ENCODE measurements around the gene MCOLN1.

MCOLN1 gene

GRCh38 chr19:7579182-7579581 is 56.8 kb downstream of the MCOLN1 start:
- DNase-seq: no peak

DNA sequence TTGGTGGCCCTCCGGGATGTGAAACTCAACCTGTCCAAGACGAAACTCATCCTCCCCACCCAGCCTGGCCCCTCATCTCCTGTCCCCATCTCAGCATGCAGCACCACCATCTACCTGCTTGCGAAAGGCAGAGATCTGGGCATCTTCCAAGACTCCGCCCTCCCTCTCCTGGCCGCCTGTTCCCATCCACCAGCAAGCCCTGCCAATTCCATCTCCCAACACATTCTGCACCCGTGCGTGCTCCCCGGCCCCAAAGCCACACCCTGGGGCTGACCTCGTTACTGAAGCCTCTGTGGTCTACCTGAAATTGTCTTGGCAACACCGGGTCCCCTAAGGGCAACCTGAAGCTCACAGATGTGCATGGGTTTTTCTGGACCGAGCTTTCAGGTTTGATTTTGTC is 60.0 kb downstream of the MCOLN1 start:
- no peak for DNase-seq
